ENCODE measurements around the gene MYD88.

GRCh38 chr3:38100498-38100897, 38.0 kb upstream of the MYD88 start:
- no peak for TF ChIP-seq CTCF (IDR thresholded peaks at IDR 0.05; ENCODE audit: poor library complexity, severe bottlenecking)
- TF ChIP-seq POLR2AphosphoS5 (IDR thresholded peaks at IDR 0.05) = no peak
- no peak for TF ChIP-seq TAF1 (IDR thresholded peaks at IDR 0.05; ENCODE audit: low read depth)
- TF ChIP-seq EP300 (conservative IDR thresholded peaks at IDR 0.05; ENCODE audit: poor library complexity, severe bottlenecking) = no peak
- TF ChIP-seq EZH2 (IDR thresholded peaks at IDR 0.05; ENCODE audit: borderline replicate concordance, insufficient read depth, low read length, poor library complexity, severe bottlenecking) = no peak
- no peak for TF ChIP-seq RAD21 (conservative IDR thresholded peaks at IDR 0.05)

Data from neural cell (in vitro differentiated cells).